CD4-positive, alpha-beta T cell treated with Interleukin-6 for 4 hours (primary cell): ENCODE data around the gene NXPH4.

Experiments
- DNase-seq: peaks from one replicate; pipeline ENCODE4 v3.0.0-alpha.2; 2020; ENCODE audit warnings: mixed read lengths

NXPH4 gene

DNA sequence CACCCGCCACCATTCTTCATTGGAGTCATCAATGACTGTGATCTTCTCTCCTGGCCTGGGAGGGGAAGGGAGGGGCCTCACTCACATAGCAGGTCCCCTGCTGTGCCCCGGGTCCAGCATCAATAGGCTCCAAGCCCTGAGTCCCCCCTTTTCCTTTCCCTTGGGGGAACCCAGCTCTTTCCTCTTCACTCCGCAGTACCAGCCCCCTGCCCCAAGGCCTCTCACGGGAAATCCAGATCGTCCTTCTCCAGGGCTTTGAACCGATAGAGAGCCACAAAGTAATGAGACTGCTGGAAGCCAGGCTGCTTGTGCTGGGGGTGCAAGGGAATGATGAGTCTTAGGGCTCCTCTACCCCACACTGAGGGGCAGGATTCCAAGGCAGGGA is 27.7 kb downstream of the NXPH4 start:
- DNase-seq, result no peak

GRCh38 chr12:57247041-57247440 is 30.4 kb downstream of the NXPH4 start:
- no peak for DNase-seq

- no peak for DNase-seq
Observed at GRCh38 chr12:57248934-57249742, 32.5 kb downstream of the NXPH4 start.

DNA sequence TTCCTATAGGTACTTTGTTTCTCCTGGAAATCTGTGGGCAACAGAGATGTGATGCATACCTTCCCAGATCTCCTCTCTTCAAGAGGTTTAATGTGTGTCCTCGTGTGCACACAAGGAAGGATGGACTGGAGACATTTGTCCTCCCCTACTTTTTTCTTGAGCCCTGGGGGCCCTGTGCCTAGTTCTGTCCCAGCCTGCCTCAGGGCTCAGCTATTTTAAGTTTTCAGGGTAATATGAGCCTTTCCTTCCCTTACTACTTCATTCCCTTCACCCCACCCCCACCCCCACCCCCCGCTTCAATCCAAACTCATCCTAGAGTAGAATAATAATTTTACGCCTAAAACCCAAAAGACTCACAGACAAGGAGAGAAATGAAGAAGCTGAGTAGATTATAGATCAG is 33.9 kb downstream of the NXPH4 start:
- no peak for DNase-seq

DNA sequence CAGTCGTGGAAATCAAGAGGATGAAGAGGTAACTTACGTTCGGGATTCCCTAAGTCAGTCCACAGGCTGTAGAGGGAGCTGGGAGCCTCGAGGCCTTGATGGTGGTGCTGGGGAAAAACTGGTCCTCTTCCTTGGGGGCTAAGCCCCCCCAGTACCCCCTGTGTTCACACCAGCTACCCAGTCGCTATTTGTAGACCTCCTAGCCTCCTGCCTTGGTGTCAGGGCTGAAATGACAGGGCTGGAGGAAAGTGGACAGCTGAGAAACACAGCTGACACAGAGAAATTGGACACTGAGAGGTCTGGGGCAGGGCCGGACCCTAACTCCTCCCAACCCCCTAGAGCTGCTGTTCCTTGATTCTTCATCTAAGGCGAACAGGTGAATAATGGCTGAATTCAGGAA is 34.4 kb downstream of the NXPH4 start, which contains the start of gene STAC3:
TSS of gene STAC3 (minus strand) at position 232 of the 400 bp plus-strand sequence. CDS start 1,551 bp downstream, outside the sequence.
- no peak for DNase-seq

DNA sequence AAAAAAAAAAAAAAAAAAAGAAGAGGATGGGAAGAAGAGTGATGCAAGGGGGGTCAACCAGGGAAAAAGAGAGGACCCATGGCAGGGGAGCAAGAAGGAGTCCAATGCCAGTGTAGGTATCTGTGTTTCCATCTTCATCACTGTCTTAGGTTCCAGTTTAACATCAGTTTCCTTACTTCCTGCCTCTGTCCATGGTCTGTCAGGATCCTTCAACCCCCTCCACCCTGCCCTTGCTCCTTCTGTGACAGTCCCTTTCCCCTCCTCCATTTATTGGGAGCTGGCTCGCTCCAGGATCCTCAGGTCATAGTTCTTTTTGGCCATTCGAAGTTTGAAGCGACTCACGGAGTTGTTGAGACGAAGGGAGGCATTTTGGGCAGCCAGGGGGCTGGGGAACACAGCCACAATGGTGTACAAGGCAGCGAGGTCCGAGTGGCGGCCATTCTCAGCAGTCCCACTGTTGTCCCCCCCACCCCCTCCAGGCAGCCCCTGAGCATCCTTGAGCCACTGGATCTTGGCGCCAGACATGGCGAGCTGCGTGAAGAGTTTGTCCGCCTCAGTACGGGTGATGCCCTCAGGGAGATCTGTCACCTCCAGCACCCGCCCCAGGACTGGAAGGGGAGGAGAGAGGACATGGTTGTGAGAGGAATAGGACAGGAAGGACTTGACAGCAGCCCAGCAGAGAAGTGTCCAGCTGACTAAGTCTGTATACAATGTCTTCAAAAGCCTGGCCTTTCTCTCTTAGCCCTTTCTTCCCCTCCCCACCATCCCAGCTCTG is 38.1 kb downstream of the NXPH4 start:
- no peak for DNase-seq

- DNase-seq, result no peak
Observed at GRCh38 chr12:57255916-57256315, 39.3 kb downstream of the NXPH4 start.

- no peak for DNase-seq
Observed at GRCh38 chr12:57258977-57259970, 42.7 kb downstream of the NXPH4 start.

DNA sequence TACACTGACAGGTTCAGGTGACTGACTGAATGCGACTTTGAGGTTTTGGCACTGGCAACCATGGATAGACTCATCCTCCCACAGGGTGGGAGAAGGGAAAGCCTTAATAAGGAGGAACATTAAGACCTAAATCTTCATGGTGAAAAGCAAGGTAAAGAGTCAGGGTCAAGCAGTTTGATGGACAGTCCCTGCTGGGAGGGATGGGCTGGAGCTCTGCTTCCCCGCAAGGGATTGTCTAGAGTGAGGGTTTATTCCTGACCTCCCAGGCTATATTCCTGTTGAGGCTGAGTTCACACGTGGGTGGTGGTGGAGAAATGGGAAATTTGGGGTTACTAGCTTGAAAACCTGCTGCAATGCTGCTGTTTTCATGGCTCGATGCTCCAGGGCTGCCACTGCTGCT is 43.8 kb downstream of the NXPH4 start:
- DNase-seq, result no peak

- no peak for DNase-seq
Observed at GRCh38 chr12:57261428-57261865, 44.9 kb downstream of the NXPH4 start.

GRCh38 chr12:57262126-57262822 is 45.7 kb downstream of the NXPH4 start:
- DNase-seq, result no peak

DNA sequence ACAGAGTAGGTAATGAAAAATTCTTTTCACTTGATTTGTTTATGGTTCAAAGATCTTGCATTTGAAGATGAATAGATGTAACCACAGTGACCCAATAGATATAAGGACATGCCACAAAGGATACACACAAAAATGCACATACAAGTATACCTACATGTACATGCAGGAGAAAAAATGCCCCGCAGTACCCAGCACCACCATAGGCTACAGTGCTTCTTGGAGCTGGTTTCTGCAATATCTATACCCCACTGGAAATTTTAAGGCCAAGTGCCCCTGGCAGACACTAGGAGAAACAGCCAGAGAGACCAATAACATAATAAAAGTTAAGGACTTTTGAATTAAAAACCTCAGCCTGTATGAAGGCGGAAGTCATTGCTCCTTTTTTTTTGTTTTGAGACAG is 46.5 kb downstream of the NXPH4 start:
- DNase-seq, result no peak

- no peak for DNase-seq
Observed at GRCh38 chr12:57266681-57267080, 50.1 kb downstream of the NXPH4 start.

- no peak for DNase-seq
Observed at GRCh38 chr12:57268264-57268663, 51.7 kb downstream of the NXPH4 start.

DNA sequence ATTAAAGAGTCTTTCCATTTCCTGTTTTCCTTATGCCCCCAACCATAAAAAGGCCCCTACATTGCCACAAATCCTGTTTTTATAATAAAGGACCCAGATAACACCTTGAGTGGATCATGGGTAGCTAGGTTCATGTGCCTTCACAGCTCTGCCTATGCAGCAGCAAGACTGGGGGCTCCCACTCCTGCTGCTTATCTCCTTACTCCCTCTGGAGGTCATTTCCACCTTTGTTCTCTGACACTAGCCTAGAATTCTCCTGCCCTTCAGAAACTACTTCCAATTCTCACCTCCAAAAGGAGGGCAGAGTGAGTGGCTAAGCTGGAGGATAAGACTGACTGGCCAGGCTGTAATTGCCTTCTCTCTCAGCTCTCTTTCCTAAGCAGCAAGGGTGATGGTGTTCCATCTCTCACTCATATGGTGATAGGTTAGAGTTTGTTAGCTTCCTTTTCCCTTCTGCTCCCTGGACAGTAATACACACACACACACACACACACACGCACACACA is 54.4 kb downstream of the NXPH4 start:
- DNase-seq, result no peak

- no peak for DNase-seq
Observed at GRCh38 chr12:57272337-57273151, 56.0 kb downstream of the NXPH4 start.

DNA sequence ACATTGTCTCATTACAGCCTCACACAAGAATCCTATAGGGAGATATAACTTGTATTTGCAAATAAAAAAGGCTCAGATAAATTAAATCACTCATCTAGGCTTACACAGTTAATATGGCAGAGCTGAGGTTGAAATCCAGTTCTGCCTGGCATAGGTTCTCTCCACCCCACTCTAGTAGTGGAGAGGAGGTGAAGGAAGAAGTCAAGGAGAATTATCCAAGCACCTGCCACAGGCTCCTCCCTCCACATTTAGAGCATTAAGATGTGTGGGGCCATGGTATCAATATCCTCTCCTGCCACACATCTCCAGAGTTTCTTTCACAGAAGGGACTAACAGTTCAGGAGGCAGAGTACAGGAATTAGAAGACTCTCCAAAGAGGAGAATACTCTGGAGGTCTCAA is 56.9 kb downstream of the NXPH4 start:
- no peak for DNase-seq
